ENCODE data around the gene STK32A.

Gene STK32A

DNA sequence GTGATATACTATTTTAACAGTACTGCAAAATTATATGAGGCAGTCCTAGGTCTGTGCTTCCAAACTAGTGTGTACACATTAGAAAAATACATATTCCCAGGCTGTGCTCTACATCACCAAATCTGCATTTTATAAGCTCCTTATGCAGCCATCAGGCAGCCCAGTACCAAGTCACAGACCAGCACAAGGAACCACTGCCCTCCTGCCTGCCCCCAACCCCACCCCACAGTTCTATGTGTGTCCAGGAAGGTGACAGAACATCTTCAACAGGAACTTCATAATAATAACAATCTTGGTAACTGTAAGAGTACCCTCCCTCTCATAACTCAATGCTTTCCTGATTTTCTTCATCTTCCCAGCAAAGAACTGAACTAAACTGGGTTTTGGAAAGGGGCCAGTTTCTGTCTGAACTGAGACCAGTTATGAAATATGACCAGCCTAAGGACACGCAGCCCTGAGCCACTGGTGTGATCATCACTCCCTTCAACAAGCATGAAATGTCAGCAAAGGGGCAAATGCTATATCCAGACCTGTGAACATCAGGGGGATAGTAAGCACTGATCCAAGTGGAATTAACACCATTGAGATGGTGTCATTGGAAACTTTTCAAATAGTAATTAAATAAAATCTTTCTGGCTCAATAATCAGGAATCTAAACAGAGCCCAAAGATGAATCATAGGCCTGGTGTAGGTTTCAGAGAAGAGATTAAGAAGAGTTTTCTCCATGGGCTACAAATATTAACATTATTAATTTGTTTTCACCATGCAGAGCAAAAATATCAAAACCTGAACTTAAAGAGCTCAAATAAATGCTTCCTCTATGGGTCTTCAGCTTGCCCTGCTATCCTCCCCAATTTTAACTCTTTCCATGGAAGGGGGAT lies 192.9 kb downstream of the STK32A start:
- FAIRE-seq, result no peak

DNA sequence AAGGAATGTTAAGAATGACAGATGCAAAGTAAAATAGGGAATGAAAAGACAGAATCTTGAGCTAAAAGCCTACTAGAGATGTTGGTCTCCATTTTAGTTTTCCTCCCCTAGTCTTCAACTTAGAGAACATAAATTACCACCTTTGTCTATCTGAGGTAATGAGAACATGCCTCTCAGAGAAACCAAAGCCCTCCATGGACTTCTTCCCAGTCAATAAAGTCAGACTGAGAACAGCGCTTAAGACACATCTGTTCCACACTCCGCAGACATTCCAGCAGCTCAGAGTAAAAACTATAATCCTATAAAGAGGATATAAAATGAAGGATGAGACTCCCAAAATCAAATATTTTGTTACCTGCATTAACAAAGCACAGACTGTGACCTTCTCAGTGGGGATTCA lies 195.8 kb downstream of the STK32A start:
- no peak for FAIRE-seq

DNA sequence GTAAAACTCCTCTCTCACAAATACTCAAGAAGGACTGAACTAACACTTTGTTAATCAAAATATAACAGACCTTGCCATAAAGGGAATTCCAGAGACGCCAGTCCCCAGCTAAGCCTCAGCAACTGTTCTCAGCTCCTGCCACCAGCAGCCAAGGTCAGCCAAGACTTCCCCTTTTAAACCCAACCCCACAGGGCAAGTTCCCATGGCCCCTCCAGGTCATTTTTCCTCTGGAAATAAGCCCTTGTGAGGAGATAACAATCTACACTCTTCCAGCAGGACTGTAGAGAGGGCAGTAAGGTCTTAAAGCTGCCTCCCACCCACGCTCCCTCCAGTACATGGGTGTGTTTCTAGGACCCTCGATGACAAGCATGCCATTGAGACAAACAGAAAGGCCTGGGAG lies 196.8 kb downstream of the STK32A start:
- no peak for FAIRE-seq

DNA sequence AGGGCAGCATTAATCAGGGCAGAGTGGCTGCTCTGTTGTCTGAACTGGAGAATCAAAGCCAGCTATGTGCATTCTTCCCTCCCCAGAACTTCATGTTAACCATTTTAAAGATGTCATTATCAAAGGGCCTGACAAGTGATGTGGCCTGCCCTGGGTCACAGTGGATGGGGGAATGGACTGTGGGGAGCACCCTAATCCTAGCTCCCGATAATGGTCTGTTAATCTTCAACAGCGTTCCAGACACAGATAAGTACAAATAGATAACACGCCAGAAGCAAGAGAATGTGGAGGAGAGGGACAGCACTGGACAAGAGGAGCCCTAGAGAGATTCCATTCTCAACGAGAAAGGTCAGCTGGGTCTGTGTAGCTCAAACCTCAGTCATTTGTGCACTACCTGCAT lies 197.5 kb downstream of the STK32A start:
- no peak for FAIRE-seq

DNA sequence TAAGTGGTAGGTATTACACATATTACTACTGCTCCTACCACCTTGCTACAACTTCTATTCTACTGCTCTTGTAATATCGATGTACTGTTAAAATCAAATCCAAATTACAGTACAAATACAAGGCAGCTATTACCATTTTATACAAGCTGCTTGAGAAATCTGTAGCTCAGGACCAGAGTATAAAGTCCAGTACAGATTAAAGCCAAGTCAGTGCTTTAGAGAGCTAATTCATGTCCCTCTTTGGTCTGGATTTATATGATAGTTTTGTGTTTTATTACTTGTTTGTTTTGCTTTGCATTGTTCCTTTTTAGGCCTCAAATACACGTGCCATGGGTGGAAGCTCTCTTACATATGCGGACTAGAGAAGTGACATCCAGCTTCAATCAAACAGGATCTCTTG lies 199.2 kb downstream of the STK32A start:
- FAIRE-seq, result no peak

DNA sequence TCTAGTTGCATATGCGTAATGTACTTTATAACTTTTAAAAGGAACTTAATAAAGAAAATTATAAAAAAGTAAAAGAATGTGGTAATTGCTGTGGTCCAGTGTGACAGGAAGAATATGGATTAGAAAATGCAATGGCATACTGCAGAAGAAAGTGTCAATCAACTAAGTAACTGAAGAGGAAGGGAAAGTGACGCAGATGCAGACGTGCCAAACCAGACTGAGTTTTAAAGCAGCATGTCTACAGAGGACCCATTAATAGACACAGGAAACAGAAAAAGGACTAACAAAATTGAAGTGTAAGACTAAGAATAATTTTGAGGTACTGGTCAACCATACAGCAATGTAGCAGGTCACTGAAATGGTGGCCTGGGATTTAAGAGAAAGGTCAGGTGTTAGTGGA lies 201.8 kb downstream of the STK32A start:
- FAIRE-seq, result no peak

DNA sequence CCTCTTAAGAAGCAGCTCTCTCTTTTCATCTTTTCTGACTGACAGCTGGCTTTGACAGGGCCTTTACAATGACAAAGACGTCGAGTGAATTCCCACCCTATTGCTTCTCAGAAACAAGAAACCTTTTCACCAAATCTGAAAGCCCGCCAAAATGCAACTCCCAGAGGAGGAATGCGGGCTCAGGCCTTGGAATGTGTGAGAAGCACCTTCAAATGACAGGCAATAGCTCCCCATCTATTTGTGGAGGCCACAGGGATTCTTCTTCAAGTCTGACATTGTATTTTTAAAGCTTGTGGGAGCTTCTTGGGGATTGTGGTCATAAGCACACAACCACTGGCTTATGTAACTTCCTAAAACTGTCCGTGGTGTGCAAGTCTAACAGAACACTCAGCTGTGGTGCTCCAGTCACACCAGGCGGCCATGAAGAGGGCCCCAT lies 202.4 kb downstream of the STK32A start:
- no peak for FAIRE-seq
